ENCODE results near the gene VPS29. TPM values are rescaled to one million over a fixed set of nuclear protein-coding genes. Genes with fewer than 3 reads are reported as not detected.

VPS29 gene
- total RNA-seq, 1 donor from 2014 or later, result 72.6 TPM

GRCh38 chr12:110538869-110539622 is 37.1 kb upstream of the VPS29 start:
- peaks cover 29% of the 10 kb centered on the region for H3K36me3 Mint-ChIP-seq
- no peak overlapping the region for H3K4me3 Mint-ChIP-seq
- no peak for DNase-seq (ENCODE audit: extremely low spot score, unreplicated experiment)
- no peaks in the 10 kb centered on the region for H3K27me3 Mint-ChIP-seq
- peak overlapping the region; percentile 63 for H3K27ac Mint-ChIP-seq
- H3K4me1 Mint-ChIP-seq (ENCODE audit: unreplicated experiment), result peaks cover 8% of the 10 kb centered on the region
- H3K9me3 Mint-ChIP-seq, result no peaks in the 10 kb centered on the region
- no peak for TF ChIP-seq CTCF (conservative IDR thresholded peaks at IDR 0.05)

- no peaks in the 10 kb centered on the region for H3K4me1 Mint-ChIP-seq (ENCODE audit: unreplicated experiment)
- DNase-seq (ENCODE audit: extremely low spot score, unreplicated experiment), result no peak
- H3K36me3 Mint-ChIP-seq, result peaks cover 22% of the 10 kb centered on the region
- H3K27me3 Mint-ChIP-seq, result no peaks in the 10 kb centered on the region
- H3K9me3 Mint-ChIP-seq, result no peaks in the 10 kb centered on the region
- H3K27ac Mint-ChIP-seq, result peak overlapping the region; percentile 67
- no peak for TF ChIP-seq CTCF (conservative IDR thresholded peaks at IDR 0.05)
- no peak overlapping the region for H3K4me3 Mint-ChIP-seq
These were observed 35.9 kb upstream of the VPS29 start for GRCh38 chr12:110537605-110538409.

- peak overlapping the region; percentile 67 for H3K27ac Mint-ChIP-seq
- H3K27me3 Mint-ChIP-seq, result no peaks in the 10 kb centered on the region
- no peak for DNase-seq (ENCODE audit: extremely low spot score, unreplicated experiment)
- no peak for TF ChIP-seq CTCF (conservative IDR thresholded peaks at IDR 0.05)
- no peaks in the 10 kb centered on the region for H3K4me1 Mint-ChIP-seq (ENCODE audit: unreplicated experiment)
- no peaks in the 10 kb centered on the region for H3K9me3 Mint-ChIP-seq
- H3K36me3 Mint-ChIP-seq, result peaks cover 20% of the 10 kb centered on the region
- no peak overlapping the region for H3K4me3 Mint-ChIP-seq
These were observed 35.1 kb upstream of the VPS29 start for GRCh38 chr12:110536834-110537604.

- no peaks in the 10 kb centered on the region for H3K9me3 Mint-ChIP-seq
- H3K4me1 Mint-ChIP-seq (ENCODE audit: unreplicated experiment), result no peaks in the 10 kb centered on the region
- H3K36me3 Mint-ChIP-seq, result peaks cover 22% of the 10 kb centered on the region
- no peaks in the 10 kb centered on the region for H3K27me3 Mint-ChIP-seq
- H3K4me3 Mint-ChIP-seq, result no peak overlapping the region
- no peak for DNase-seq (ENCODE audit: extremely low spot score, unreplicated experiment)
- no peak for TF ChIP-seq CTCF (conservative IDR thresholded peaks at IDR 0.05)
- H3K27ac Mint-ChIP-seq, result no peak overlapping the region
These were observed 32.9 kb upstream of the VPS29 start for GRCh38 chr12:110534811-110535210.

- Mint-ChIP-seq H3K9me3 (no peaks in the 10 kb centered on the region), H3K27me3 (no peaks in the 10 kb centered on the region), H3K27ac (peak overlapping the region; percentile 16), H3K4me1 (ENCODE audit: unreplicated experiment) (no peaks in the 10 kb centered on the region), H3K36me3 (peaks cover 14% of the 10 kb centered on the region), H3K4me3 (no peak overlapping the region)
- no peak for DNase-seq (ENCODE audit: extremely low spot score, unreplicated experiment)
- TF ChIP-seq CTCF (conservative IDR thresholded peaks at IDR 0.05), result no peak
These were observed 31.7 kb upstream of the VPS29 start for GRCh38 chr12:110533607-110534006.

Data from type B pancreatic cell (in vitro differentiated cells).